Measurements from ENCODE around the gene ADAD2.
A peak's percentile ranks its signal among the peaks of the same experiment; 100 is the strongest.

ADAD2 gene

DNA sequence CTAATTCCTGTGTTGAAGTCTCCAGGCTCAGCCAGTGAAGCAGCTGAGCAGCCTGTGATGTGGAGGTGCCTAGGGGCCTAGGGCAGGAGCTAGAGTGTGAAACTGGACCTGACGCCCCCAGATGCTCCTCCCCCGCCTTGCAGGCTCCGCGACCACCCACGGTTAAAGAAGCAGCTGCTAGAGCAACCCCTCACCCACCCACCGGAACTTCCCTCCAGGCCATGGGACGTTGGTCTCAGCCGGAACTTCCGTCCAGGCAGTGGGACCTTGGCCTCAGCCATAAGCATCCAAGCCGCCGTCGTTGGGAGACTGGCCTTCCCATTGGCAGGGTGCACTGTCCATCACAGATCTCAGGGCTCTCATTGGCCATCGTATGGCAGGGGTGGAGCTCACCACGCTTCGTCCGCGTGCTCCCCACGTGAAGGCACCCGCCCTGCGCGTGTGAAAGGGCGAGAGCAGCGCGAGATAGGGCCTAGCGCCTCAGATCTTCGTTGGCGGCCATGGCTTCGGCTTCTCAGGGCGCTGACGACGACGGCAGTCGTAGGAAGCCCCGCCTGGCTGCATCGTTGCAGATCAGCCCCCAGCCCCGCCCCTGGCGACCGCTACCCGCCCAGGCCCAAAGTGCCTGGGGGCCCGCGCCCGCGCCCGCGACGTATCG, at the start of gene ADAD2:
Gene ADAD2, plus strand, starts transcription at position 427 of the 658 bp plus-strand sequence. Its CDS starts 74 bp downstream, at position 501.
- Histone ChIP-seq H3K4me3 (ENCODE audit: low read length) (no peak within 1 kb of the TSS), H3K4me1 (ENCODE audit: control insufficient read depth, insufficient read depth, low read length) (peaks cover 4% of the 10 kb centered on the region), H3K36me3 (ENCODE audit: control insufficient read depth, insufficient read depth, low read length) (no peaks in the 10 kb centered on the region), H3K9ac (ENCODE audit: low read length) (no peak within 1 kb of the TSS), H3K27me3 (ENCODE audit: control insufficient read depth, insufficient read depth, low read length) (peaks cover 10% of the 10 kb centered on the region), H3K9me3 (ENCODE audit: control insufficient read depth, low read length) (no peaks in the 10 kb centered on the region)

DNA sequence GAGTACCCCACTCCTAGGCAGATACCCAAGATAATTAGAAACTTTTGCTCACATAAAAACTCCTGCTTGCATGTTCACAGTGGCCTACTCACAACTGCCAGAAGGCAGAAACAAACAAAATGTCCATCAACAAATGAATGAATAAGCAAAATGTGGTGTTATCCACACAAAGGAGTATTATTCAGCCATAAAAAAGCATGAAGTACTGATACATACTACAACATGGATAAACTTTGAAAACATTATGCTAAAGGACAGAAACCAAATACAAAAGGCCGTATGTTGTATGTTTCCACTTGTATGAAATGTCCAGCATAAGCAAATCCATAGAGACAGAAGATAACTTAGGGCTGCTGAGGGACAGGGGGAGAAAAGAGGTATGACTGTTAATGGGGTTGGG, 47.9 kb upstream of the ADAD2 start:
- H3K9ac ChIP-seq (ENCODE audit: low read length), result no peak overlapping the region
- H3K36me3 ChIP-seq (ENCODE audit: control insufficient read depth, insufficient read depth, low read length), result no peaks in the 10 kb centered on the region
- H3K4me1 ChIP-seq (ENCODE audit: control insufficient read depth, insufficient read depth, low read length), result peaks cover 12% of the 10 kb centered on the region
- no peak overlapping the region for H3K4me3 ChIP-seq (ENCODE audit: low read length)
- no peaks in the 10 kb centered on the region for H3K27me3 ChIP-seq (ENCODE audit: control insufficient read depth, insufficient read depth, low read length)
- no peaks in the 10 kb centered on the region for H3K9me3 ChIP-seq (ENCODE audit: control insufficient read depth, low read length)

DNA sequence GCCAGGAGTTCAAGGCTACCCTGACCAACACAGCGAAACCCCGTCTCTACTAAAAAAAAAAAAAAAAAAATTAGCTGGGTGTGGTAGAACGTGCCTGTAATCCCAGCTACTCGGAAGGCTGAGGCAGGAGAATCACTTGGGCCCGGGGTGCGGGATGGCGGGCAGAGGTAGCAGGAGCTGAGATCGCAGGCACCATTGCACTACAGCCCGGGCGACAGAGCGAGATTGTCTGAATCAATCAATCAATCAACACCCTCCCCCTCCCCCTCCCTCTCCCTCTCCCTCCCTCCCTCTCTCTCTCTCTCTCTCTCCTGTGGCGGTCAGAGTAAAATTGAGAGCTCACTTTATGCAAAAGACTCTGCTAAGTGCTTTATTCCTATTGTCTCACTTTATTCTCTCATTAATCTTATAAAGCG, 47.2 kb upstream of the ADAD2 start:
- no peaks in the 10 kb centered on the region for H3K27me3 ChIP-seq (ENCODE audit: control insufficient read depth, insufficient read depth, low read length)
- H3K4me1 ChIP-seq (ENCODE audit: control insufficient read depth, insufficient read depth, low read length), result peaks cover 9% of the 10 kb centered on the region
- H3K9ac ChIP-seq (ENCODE audit: low read length), result peak overlapping the region; percentile 64
- peak overlapping the region; percentile 20 for H3K4me3 ChIP-seq (ENCODE audit: low read length)
- no peaks in the 10 kb centered on the region for H3K9me3 ChIP-seq (ENCODE audit: control insufficient read depth, low read length)
- no peaks in the 10 kb centered on the region for H3K36me3 ChIP-seq (ENCODE audit: control insufficient read depth, insufficient read depth, low read length)

DNA sequence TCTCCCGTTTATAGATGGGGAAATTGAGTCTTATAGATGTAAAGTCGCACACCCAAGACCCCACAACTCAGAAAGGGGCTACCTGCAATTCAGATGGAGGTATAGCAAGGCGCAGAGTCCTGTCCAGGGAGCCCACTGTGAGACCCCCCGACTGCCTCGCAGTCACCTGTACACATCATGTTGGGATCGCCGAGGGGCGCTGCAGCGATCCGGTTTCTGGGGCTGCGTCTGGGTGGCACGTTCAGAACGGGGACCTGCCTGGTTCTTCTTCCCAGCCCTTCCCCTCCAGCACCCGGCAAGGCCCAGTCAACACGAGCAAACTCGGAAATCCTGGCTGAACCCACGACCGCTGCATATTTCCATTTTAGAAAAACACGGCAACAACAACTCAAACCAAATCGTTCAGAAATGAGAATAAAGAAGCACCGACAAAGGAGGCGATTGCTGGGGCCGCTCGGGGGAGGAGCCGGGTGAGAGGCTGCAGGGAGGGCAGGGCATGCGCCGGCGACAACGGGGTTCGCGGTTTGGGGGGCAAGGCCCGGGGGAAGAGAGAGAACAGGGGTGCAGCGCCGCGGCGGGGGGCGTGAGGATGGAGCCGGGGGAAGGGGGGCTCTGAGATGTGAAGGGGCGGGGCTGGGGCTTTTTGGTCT, 46.6 kb upstream of the ADAD2 start:
- no peaks in the 10 kb centered on the region for H3K9me3 ChIP-seq (ENCODE audit: control insufficient read depth, low read length)
- no peaks in the 10 kb centered on the region for H3K36me3 ChIP-seq (ENCODE audit: control insufficient read depth, insufficient read depth, low read length)
- peak overlapping the region; percentile 64 for H3K9ac ChIP-seq (ENCODE audit: low read length)
- H3K27me3 ChIP-seq (ENCODE audit: control insufficient read depth, insufficient read depth, low read length), result no peaks in the 10 kb centered on the region
- peaks cover 4% of the 10 kb centered on the region for H3K4me1 ChIP-seq (ENCODE audit: control insufficient read depth, insufficient read depth, low read length)
- H3K4me3 ChIP-seq (ENCODE audit: low read length), result peak overlapping the region; percentile 20

DNA sequence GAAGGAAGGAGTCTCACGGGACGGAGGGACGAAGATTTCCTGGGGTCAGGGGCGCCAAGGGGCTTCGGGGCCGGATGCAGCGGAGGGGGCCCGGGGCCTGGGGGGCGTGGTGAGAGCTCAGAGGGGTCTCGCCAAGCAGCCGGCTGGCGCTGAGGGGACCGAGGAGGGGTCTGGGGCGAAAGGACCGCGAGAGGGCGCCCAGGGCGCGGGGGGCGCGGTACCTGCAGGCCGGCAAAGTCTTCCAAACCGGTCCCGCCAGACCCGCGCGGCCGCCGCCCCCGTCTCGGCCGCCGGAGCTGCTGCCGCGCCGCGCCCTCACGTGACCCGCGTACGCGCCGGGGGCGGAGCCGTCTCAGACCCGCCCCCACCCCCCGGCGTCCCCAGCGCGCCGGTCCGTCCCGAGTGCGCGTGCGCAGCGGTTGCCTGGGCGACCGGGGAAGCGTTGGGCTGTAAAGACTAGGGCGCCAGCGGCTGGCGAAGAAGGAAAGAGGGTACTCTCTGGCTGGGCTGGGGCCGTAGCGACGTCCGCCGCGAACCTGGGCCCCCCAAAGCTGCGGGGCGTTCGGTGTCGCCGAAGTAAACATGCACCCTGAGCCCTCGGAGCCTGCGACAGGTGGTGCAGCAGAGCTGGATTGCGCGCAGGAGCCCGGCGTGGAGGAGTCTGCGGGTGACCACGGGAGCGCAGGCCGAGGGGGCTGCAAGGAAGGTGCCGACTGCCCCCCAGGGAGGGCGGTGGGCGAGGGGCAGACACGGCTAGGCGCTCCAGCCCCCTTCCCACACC, 45.9 kb upstream of the ADAD2 start, which contains the start of the genes DNAAF1 and HSDL1:
Gene DNAAF1, plus strand, starts transcription at position 450 of the 781 bp plus-strand sequence. Its CDS starts 133 bp downstream, at position 583.
Gene HSDL1, minus strand, starts transcription at position 319 of the 781 bp plus-strand sequence. CDS start 13,856 bp downstream, outside the sequence.
- H3K27me3 ChIP-seq (ENCODE audit: control insufficient read depth, insufficient read depth, low read length), result no peaks in the 10 kb centered on the region
- H3K9ac ChIP-seq (ENCODE audit: low read length), result peak within 1 kb of the TSS; percentile 64
- H3K9me3 ChIP-seq (ENCODE audit: control insufficient read depth, low read length), result no peaks in the 10 kb centered on the region
- H3K4me3 ChIP-seq (ENCODE audit: low read length), result peak within 1 kb of the TSS; percentile 20
- no peaks in the 10 kb centered on the region for H3K36me3 ChIP-seq (ENCODE audit: control insufficient read depth, insufficient read depth, low read length)
- H3K4me1 ChIP-seq (ENCODE audit: control insufficient read depth, insufficient read depth, low read length), result no peaks in the 10 kb centered on the region

DNA sequence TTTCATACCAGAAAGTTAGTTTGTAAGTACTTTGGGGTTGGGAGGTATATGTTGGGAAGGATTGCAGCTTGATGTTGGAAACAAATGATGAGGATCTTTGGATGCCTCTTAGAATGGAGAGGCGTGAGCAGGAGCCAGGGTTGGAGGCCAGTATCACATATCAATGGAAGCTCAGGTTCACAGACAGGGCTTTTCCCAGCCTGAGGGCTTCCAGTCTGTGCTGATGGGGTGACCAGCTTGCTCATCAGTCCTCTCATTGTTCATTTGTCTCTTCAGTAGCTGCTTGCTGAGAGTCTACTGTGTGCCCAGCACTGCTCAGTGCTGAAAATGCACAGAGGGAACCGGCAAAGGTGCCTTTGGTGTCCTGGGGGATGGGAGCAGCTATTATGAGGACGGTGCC, 40.0 kb upstream of the ADAD2 start:
- H3K9me3 ChIP-seq (ENCODE audit: control insufficient read depth, low read length), result no peaks in the 10 kb centered on the region
- no peaks in the 10 kb centered on the region for H3K27me3 ChIP-seq (ENCODE audit: control insufficient read depth, insufficient read depth, low read length)
- no peaks in the 10 kb centered on the region for H3K4me1 ChIP-seq (ENCODE audit: control insufficient read depth, insufficient read depth, low read length)
- no peak overlapping the region for H3K9ac ChIP-seq (ENCODE audit: low read length)
- no peaks in the 10 kb centered on the region for H3K36me3 ChIP-seq (ENCODE audit: control insufficient read depth, insufficient read depth, low read length)
- no peak overlapping the region for H3K4me3 ChIP-seq (ENCODE audit: low read length)

DNA sequence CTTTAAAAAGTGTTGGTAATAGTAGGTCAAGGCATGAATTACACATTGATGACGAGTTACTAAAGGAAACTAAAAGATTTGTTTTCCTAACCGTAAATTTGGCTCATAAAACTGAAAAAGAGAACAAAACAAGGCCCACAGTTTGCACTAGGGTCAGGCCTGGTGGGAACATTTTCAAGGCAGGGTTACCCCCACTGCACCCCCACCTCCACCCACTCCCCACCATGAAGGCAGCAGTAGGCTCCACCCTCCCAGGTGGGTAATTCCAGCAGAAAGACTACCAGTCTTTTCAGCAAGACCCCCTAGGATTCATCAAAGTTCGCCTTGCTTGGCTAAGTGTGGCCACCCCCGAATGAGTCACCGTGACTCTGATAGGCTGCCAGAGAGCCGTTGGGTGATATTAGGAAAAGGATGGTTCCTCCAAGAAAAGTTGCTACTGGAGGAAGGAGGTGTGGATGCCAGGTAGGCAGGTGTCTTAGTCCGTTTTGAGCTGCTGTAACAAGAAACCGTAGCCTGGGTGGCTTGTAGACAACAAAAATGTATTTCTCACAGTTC, 37.2 kb upstream of the ADAD2 start:
- H3K9me3 ChIP-seq (ENCODE audit: control insufficient read depth, low read length), result no peaks in the 10 kb centered on the region
- no peaks in the 10 kb centered on the region for H3K36me3 ChIP-seq (ENCODE audit: control insufficient read depth, insufficient read depth, low read length)
- H3K9ac ChIP-seq (ENCODE audit: low read length), result no peak overlapping the region
- H3K4me3 ChIP-seq (ENCODE audit: low read length), result no peak overlapping the region
- H3K27me3 ChIP-seq (ENCODE audit: control insufficient read depth, insufficient read depth, low read length), result peaks cover 8% of the 10 kb centered on the region
- no peaks in the 10 kb centered on the region for H3K4me1 ChIP-seq (ENCODE audit: control insufficient read depth, insufficient read depth, low read length)

DNA sequence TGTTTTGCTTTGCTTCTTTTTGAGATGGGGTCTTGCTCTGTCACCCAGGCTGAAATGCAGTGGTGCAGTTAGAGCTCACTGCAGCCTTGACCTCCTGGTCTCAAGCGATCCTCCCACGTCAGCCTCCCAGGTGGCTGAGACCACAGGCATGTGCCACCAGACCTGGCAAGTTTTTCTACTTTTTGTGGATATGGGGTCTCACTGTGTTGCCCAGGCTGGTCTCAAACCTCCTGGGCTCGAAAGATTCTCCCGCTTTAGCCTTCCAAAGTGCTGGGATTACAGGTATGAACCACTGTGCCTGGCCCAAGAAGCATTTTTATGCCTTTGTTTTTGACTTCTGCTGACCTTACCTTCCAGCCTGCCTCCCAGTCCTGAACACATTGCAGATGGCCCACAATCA, 35.7 kb upstream of the ADAD2 start:
- no peak overlapping the region for H3K9ac ChIP-seq (ENCODE audit: low read length)
- H3K9me3 ChIP-seq (ENCODE audit: control insufficient read depth, low read length), result no peaks in the 10 kb centered on the region
- no peak overlapping the region for H3K4me3 ChIP-seq (ENCODE audit: low read length)

DNA sequence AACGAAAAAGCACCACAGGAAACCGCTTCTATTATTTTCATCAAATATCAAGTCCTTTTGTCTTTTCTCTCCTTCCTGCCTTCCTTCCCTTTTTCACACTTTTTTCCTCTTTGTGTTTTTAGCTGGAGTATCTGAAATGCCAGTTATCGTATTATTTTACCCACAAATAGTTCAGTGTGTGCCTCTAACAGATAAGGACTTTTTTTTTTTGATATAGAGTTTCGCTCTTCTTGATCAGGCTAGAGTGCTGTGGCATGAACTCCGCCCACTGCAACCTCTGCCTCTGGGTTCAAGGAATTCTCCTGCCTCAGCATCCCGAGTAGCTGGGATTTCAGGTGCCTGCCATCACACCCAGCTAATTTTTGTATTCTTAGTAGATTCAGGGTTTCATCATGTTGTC, 35.2 kb upstream of the ADAD2 start:
- Histone ChIP-seq H3K27me3 (ENCODE audit: control insufficient read depth, insufficient read depth, low read length) (peaks cover 8% of the 10 kb centered on the region), H3K36me3 (ENCODE audit: control insufficient read depth, insufficient read depth, low read length) (no peaks in the 10 kb centered on the region), H3K4me1 (ENCODE audit: control insufficient read depth, insufficient read depth, low read length) (no peaks in the 10 kb centered on the region), H3K9ac (ENCODE audit: low read length) (no peak overlapping the region), H3K9me3 (ENCODE audit: control insufficient read depth, low read length) (no peaks in the 10 kb centered on the region), H3K4me3 (ENCODE audit: low read length) (no peak overlapping the region)

More for the DNA sequence above, 35.7 kb upstream of the ADAD2 start:
- no peaks in the 10 kb centered on the region for H3K36me3 ChIP-seq (ENCODE audit: control insufficient read depth, insufficient read depth, low read length)
- peaks cover 8% of the 10 kb centered on the region for H3K27me3 ChIP-seq (ENCODE audit: control insufficient read depth, insufficient read depth, low read length)
- no peaks in the 10 kb centered on the region for H3K4me1 ChIP-seq (ENCODE audit: control insufficient read depth, insufficient read depth, low read length)

DNA sequence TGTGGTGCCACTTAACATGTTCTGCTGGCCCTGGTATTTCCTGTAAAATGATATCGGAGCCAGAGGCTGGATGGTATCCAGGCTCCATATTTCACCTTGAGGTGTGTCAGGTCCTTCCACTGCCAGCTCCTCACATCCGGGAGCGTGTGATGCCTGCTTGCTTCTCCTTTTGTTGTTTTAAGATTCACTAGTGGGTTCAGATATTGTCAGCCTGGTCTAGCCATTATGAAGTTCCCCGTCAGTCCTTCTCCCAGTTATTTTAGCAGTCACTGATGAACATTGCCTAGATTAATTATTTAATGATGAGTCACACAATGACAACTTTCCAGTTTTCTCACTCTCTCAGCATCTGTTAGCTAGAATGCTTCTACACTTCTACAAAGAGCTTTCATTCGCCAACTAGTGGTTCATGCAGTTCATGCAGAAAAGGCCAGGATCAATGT, 34.6 kb upstream of the ADAD2 start:
- Histone ChIP-seq H3K4me3 (ENCODE audit: low read length) (no peak overlapping the region), H3K27me3 (ENCODE audit: control insufficient read depth, insufficient read depth, low read length) (peaks cover 8% of the 10 kb centered on the region), H3K4me1 (ENCODE audit: control insufficient read depth, insufficient read depth, low read length) (no peaks in the 10 kb centered on the region), H3K9me3 (ENCODE audit: control insufficient read depth, low read length) (no peaks in the 10 kb centered on the region), H3K9ac (ENCODE audit: low read length) (no peak overlapping the region), H3K36me3 (ENCODE audit: control insufficient read depth, insufficient read depth, low read length) (no peaks in the 10 kb centered on the region)

DNA sequence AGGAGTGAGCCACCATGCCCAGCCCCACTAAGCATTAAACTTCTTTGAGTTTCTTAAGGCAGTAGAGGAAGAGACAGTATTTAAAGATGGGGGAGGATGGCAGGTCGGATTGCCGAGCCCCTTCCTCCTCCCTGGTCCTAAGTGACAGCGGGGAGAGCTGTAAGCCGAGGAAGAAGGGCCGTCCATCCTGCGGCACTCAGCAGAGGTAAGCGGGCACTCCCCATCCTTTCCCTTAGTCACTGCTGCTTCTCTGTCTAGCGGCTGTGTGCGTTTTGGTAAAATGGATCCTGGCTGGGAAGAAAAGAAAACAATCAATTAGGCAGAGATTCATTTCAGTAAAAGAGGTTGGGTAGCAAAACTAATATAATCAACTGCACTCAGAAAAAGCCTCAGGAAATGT, 31.9 kb upstream of the ADAD2 start:
- Histone ChIP-seq H3K4me3 (ENCODE audit: low read length) (no peak overlapping the region), H3K36me3 (ENCODE audit: control insufficient read depth, insufficient read depth, low read length) (no peaks in the 10 kb centered on the region), H3K4me1 (ENCODE audit: control insufficient read depth, insufficient read depth, low read length) (no peaks in the 10 kb centered on the region), H3K9ac (ENCODE audit: low read length) (no peak overlapping the region), H3K27me3 (ENCODE audit: control insufficient read depth, insufficient read depth, low read length) (peaks cover 12% of the 10 kb centered on the region), H3K9me3 (ENCODE audit: control insufficient read depth, low read length) (no peaks in the 10 kb centered on the region)
